GM23248 (cell line): ENCODE results near the gene KCNQ5. TPM values are rescaled to one million over a fixed set of nuclear protein-coding genes. Genes with fewer than 3 reads are reported as not detected.

Source experiments
- DNase-seq: peaks from one replicate; pipeline ENCODE4 v3.0.0-alpha.2; 2015
- H2AFZ ChIP-seq: fragments of 200-600 bp; sonication (generic); 2 replicates; pipeline ENCODE4 v1.6.1; 2016; ENCODE audit warnings: antibody characterized with exemption
- H3F3A ChIP-seq: fragments of 200-600 bp; sonication (generic); 2 replicates; pipeline ENCODE4 v1.6.1; 2016; ENCODE audit warnings: mild to moderate bottlenecking, antibody characterized with exemption, mixed run types; ENCODE audit not compliant: insufficient read depth
- H3K27ac ChIP-seq: fragments of 200-600 bp; sonication (generic); 2 replicates; pipeline ENCODE4 v1.5.1; 2016; ENCODE audit warnings: mild to moderate bottlenecking
- H3K27me3 ChIP-seq: fragments of 200-600 bp; sonication (generic); replicated peaks from 2 replicates; pipeline ENCODE4 v1.6.1; 2016; ENCODE audit warnings: mild to moderate bottlenecking; ENCODE audit not compliant: insufficient read depth
- H3K36me3 ChIP-seq: fragments of 200-600 bp; sonication (generic); 2 replicates; pipeline ENCODE4 v1.6.1; 2016; ENCODE audit warnings: low read depth, mild to moderate bottlenecking
- H3K4me1 ChIP-seq: fragments of 200-600 bp; sonication (generic); 2 replicates; pipeline ENCODE4 v1.6.1; 2016; ENCODE audit warnings: mild to moderate bottlenecking; ENCODE audit not compliant: insufficient read depth
- H3K4me2 ChIP-seq: fragments of 200-600 bp; sonication (generic); one replicate; pipeline ENCODE4 v1.6.1; 2016; ENCODE audit warnings: mild to moderate bottlenecking; ENCODE audit not compliant: unreplicated experiment
- H3K4me3 ChIP-seq: fragments of 200-600 bp; sonication (generic); 2 replicates; pipeline ENCODE4 v1.5.1; 2016; ENCODE audit warnings: mild to moderate bottlenecking
- H3K79me2 ChIP-seq: fragments of 200-600 bp; sonication (generic); 2 replicates; pipeline ENCODE4 v1.6.1; 2016; ENCODE audit warnings: mild to moderate bottlenecking; ENCODE audit not compliant: insufficient read depth
- H3K9ac ChIP-seq: fragments of 200-600 bp; sonication (generic); 2 replicates; pipeline ENCODE4 v1.6.1; 2016; ENCODE audit warnings: mild to moderate bottlenecking
- H3K9me2 ChIP-seq: fragments of 200-600 bp; sonication (generic); 2 replicates; pipeline ENCODE4 v1.6.1; 2016; ENCODE audit warnings: mixed run types, mild to moderate bottlenecking, moderate library complexity; ENCODE audit not compliant: insufficient read depth
- H3K9me3 ChIP-seq: fragments of 200-600 bp; sonication (generic); one replicate; pipeline ENCODE4 v1.6.1; 2017; ENCODE audit warnings: low read depth
- H4K20me1 ChIP-seq: fragments of 200-600 bp; sonication (generic); 2 replicates; pipeline ENCODE4 v1.6.0; 2016; ENCODE audit not compliant: insufficient read depth
- EZH2 ChIP-seq: fragments of 200-600 bp; sonication (generic); IDR thresholded peaks from 2 replicates; pipeline ENCODE4 v1.6.1; 2018; ENCODE audit warnings: antibody characterized with exemption, mild to moderate bottlenecking; ENCODE audit not compliant: insufficient read depth, poor library complexity, severe bottlenecking
- EZH2phosphoT487 ChIP-seq: fragments of 200-600 bp; sonication (generic); IDR thresholded peaks from 2 replicates; pipeline ENCODE4 v1.6.1; 2018; ENCODE audit warnings: antibody characterized with exemption, moderate library complexity, mild to moderate bottlenecking, low read depth; ENCODE audit not compliant: insufficient read depth
- WGBS, 2 experiments: methylation state at CpG; one replicate each; pipeline ENCODE4 v1.1.6; 2015 to 2017; ENCODE audit warnings: low lambda C conversion rate in 2 of 2, low coverage in 1 of 2; ENCODE audit errors: missing lambda C conversion rate in 2 of 2; 5-methylcytosine and 5-hydroxymethylcytosine counted together
- in situ Hi-C: fragments of 300-500 bp; cut with MboI; formaldehyde crosslinking; loops from 2 replicates; pipeline ENCODE4 v1.15.0; 2020
- polyA plus RNA-seq: library from polyadenylated mRNA; unstranded; fragments of >200 nt; fragmentation: Nextera tagmentation; extraction: Ambion mirVana; gene quantifications from 2 replicates; pipeline ENCODE4 v1.2.1, GENCODE V29; 2016
- total RNA-seq: library from RNA; depleted of rRNA; stranded (reverse); fragments of >200 nt; shearing (Covaris generic); gene quantifications from 2 replicates; pipeline ENCODE4 v1.2.3, GENCODE V29; 2014

KCNQ5 gene
- total and polyA plus RNA-seq, 2 experiments from 2014 or later, result 5.7 to 10.8 TPM

- H3K4me2 ChIP-seq, result no peak overlapping the region
- H4K20me1 ChIP-seq, result no peaks in the 10 kb centered on the region
- 57 to 60% methylated on average over 9 of the region's 9 CpGs for WGBS, 2 experiments
- H3K4me3 ChIP-seq, result no peak overlapping the region
- H3K79me2 ChIP-seq, result no peaks in the 10 kb centered on the region
- in situ Hi-C loops, result no loop called here
- peaks cover 29% of the 10 kb centered on the region for H3K4me1 ChIP-seq
- DNase-seq, result no peak
- no peaks in the 10 kb centered on the region for H3K36me3 ChIP-seq
- no peaks in the 10 kb centered on the region for H3K9me2 ChIP-seq
- TF ChIP-seq EZH2 (no peak), EZH2phosphoT487 (no peak)
- H3F3A ChIP-seq, result peaks cover 3% of the 10 kb centered on the region; the same call in 1 of the 2 replicates
- no peak overlapping the region for H3K9ac ChIP-seq
- H3K27me3 ChIP-seq, result no peaks in the 10 kb centered on the region
- no peak overlapping the region for H2AFZ ChIP-seq
- no peak overlapping the region for H3K27ac ChIP-seq
- H3K9me3 ChIP-seq, result no peaks in the 10 kb centered on the region
Observed at GRCh38 chr6:73030791-73031782, 409.2 kb downstream of the KCNQ5 start.

GRCh38 chr6:73032586-73032985 is 410.7 kb downstream of the KCNQ5 start:
- H3K79me2 ChIP-seq, result no peaks in the 10 kb centered on the region
- no peak for TF ChIP-seq EZH2
- no peak for TF ChIP-seq EZH2phosphoT487
- H3K36me3 ChIP-seq, result no peaks in the 10 kb centered on the region
- no peak overlapping the region for H3K4me3 ChIP-seq
- H3K27me3 ChIP-seq, result no peaks in the 10 kb centered on the region
- no peaks in the 10 kb centered on the region for H3K9me3 ChIP-seq
- no peak overlapping the region for H2AFZ ChIP-seq
- H3K4me2 ChIP-seq, result peak overlapping the region; percentile 22
- no peaks in the 10 kb centered on the region for H4K20me1 ChIP-seq
- peaks cover 3% of the 10 kb centered on the region; the same call in 1 of the 2 replicates for H3F3A ChIP-seq
- H3K27ac ChIP-seq, result peak overlapping the region; percentile 21
- in situ Hi-C loops, result no loop called here
- WGBS, 2 experiments, result 86 to 93% methylated on average over 2 of the region's 2 CpGs
- H3K4me1 ChIP-seq, result peaks cover 29% of the 10 kb centered on the region
- no peak overlapping the region for H3K9ac ChIP-seq
- DNase-seq, result peak; percentile 74
- no peaks in the 10 kb centered on the region for H3K9me2 ChIP-seq

GRCh38 chr6:73036689-73037088 is 414.8 kb downstream of the KCNQ5 start:
- Histone ChIP-seq H3K4me1 (peaks cover 15% of the 10 kb centered on the region), H2AFZ (no peak overlapping the region), H3K27me3 (no peaks in the 10 kb centered on the region), H3K9me2 (no peaks in the 10 kb centered on the region), H3K9ac (no peak overlapping the region), H3K27ac (no peak overlapping the region), H3K4me3 (no peak overlapping the region), H3K79me2 (no peaks in the 10 kb centered on the region), H4K20me1 (no peaks in the 10 kb centered on the region), H3K36me3 (peaks cover 5% of the 10 kb centered on the region; the same call in 1 of the 2 replicates), H3F3A (peaks cover 2% of the 10 kb centered on the region; the same call in 1 of the 2 replicates), H3K9me3 (no peaks in the 10 kb centered on the region), H3K4me2 (no peak overlapping the region)
- 53 to 57% methylated on average over 4 of the region's 4 CpGs for WGBS, 2 experiments
- DNase-seq, result no peak
- in situ Hi-C loops, result no loop called here
- TF ChIP-seq EZH2phosphoT487 (no peak), EZH2 (no peak)

GRCh38 chr6:73041051-73041450 is 419.2 kb downstream of the KCNQ5 start:
- H3K4me2 ChIP-seq, result peak overlapping the region; percentile 56
- peak overlapping the region; percentile 18; the same call in 1 of the 2 replicates for H2AFZ ChIP-seq
- peak; percentile 36 for DNase-seq
- H3F3A ChIP-seq, result no peaks in the 10 kb centered on the region
- in situ Hi-C loops, result no loop called here
- no peak overlapping the region for H3K27ac ChIP-seq
- H4K20me1 ChIP-seq, result no peaks in the 10 kb centered on the region
- no peaks in the 10 kb centered on the region for H3K79me2 ChIP-seq
- no peak for TF ChIP-seq EZH2phosphoT487
- no peak for TF ChIP-seq EZH2
- WGBS, 2 experiments, result 29 to 42% methylated on average over 3 of the region's 3 CpGs
- H3K27me3 ChIP-seq, result no peaks in the 10 kb centered on the region
- H3K9ac ChIP-seq, result no peak overlapping the region
- H3K4me1 ChIP-seq, result no peaks in the 10 kb centered on the region
- H3K36me3 ChIP-seq, result peaks cover 5% of the 10 kb centered on the region; the same call in 1 of the 2 replicates
- no peaks in the 10 kb centered on the region for H3K9me2 ChIP-seq
- no peaks in the 10 kb centered on the region for H3K9me3 ChIP-seq
- H3K4me3 ChIP-seq, result peak overlapping the region; percentile 25; the same call in 1 of the 2 replicates
